Hepatocyte (in vitro differentiated cells): ENCODE measurements around the gene PHAF1.

Experiments
- EZH2 ChIP-seq: fragments of 200-600 bp; sonication (generic); IDR thresholded peaks from 2 replicates; pipeline ENCODE4 v1.6.1; 2016; ENCODE audit warnings: antibody characterized with exemption, mild to moderate bottlenecking, borderline replicate concordance
- EZH2phosphoT487 ChIP-seq: fragments of 200-600 bp; sonication (generic); IDR thresholded peaks from one replicate; pipeline ENCODE4 v1.6.1; 2018; ENCODE audit warnings: antibody characterized with exemption, mild to moderate bottlenecking, low read depth, moderate library complexity; ENCODE audit not compliant: unreplicated experiment, severe bottlenecking
- TF ChIP-seq, protein P1 (sequence below): fragments of 200-600 bp; sonication (generic); IDR thresholded peaks from 2 replicates; pipeline ENCODE4 v1.5.1; 2016; ENCODE audit warnings: antibody characterized with exemption, mild to moderate bottlenecking; ENCODE audit not compliant: poor library complexity

GRCh38 chr16:67157892-67158635 is 48.3 kb downstream of the PHAF1 start:
- TF ChIP-seq, protein P1, sequence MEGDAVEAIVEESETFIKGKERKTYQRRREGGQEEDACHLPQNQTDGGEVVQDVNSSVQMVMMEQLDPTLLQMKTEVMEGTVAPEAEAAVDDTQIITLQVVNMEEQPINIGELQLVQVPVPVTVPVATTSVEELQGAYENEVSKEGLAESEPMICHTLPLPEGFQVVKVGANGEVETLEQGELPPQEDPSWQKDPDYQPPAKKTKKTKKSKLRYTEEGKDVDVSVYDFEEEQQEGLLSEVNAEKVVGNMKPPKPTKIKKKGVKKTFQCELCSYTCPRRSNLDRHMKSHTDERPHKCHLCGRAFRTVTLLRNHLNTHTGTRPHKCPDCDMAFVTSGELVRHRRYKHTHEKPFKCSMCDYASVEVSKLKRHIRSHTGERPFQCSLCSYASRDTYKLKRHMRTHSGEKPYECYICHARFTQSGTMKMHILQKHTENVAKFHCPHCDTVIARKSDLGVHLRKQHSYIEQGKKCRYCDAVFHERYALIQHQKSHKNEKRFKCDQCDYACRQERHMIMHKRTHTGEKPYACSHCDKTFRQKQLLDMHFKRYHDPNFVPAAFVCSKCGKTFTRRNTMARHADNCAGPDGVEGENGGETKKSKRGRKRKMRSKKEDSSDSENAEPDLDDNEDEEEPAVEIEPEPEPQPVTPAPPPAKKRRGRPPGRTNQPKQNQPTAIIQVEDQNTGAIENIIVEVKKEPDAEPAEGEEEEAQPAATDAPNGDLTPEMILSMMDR = no peak
- TF ChIP-seq EZH2phosphoT487 (no peak), EZH2 (no peak)
